Calu3 (cell line): ENCODE measurements around the gene ZNF217. TPM values are rescaled to one million over a fixed set of nuclear protein-coding genes. Genes with fewer than 3 reads are reported as not detected.
A peak's percentile ranks its signal among the peaks of the same experiment; 100 is the strongest.
"Not testable (repeated sequence)": the region's sequence is repeated elsewhere in the genome, so short reads cannot be mapped to it uniquely, and the experiment has no call there.

Experiments used
- BruUV-seq: library from RNA; stranded (reverse); fragments of 400-500 nt; replicated peaks from 2 replicates; lab custom pipeline; 2021; lab: Mats Ljungman, UMichigan
- CTCF ChIA-PET: fragments of 300-600 bp; sonication (Branson Sonifier 250); formaldehyde crosslinking; loops from one replicate; lab custom pipeline; 2022; ENCODE audit warnings: antibody characterized with exemption; lab: Charles Lee
- DNase-seq: peaks from one replicate; pipeline ENCODE4 v3.0.0; 2022
- H3K27ac Mint-ChIP-seq: one replicate; pipeline ENCODE4 v1.8.0; 2022; ENCODE audit warnings: mixed read lengths; ENCODE audit not compliant: unreplicated experiment
- H3K27me3 Mint-ChIP-seq: one replicate; pipeline ENCODE4 v1.8.0; 2022; ENCODE audit warnings: mixed read lengths; ENCODE audit not compliant: unreplicated experiment
- H3K36me3 Mint-ChIP-seq: one replicate; pipeline ENCODE4 v1.8.0; 2022; ENCODE audit warnings: mild to moderate bottlenecking, moderate library complexity, mixed read lengths; ENCODE audit not compliant: insufficient read depth, unreplicated experiment
- H3K4me1 Mint-ChIP-seq: one replicate; pipeline ENCODE4 v1.8.0; 2022; ENCODE audit warnings: mild to moderate bottlenecking, low read depth, mixed read lengths; ENCODE audit not compliant: unreplicated experiment
- H3K4me3 Mint-ChIP-seq: one replicate; pipeline ENCODE4 v1.8.0; 2022; ENCODE audit warnings: mild to moderate bottlenecking, low read depth, moderate library complexity, mixed read lengths; ENCODE audit not compliant: unreplicated experiment
- H3K9me3 Mint-ChIP-seq: one replicate; pipeline ENCODE4 v1.8.0; 2022; ENCODE audit warnings: low read depth, mixed read lengths; ENCODE audit not compliant: unreplicated experiment
- CTCF ChIP-seq: fragments of 200-600 bp; IDR thresholded peaks from one replicate; pipeline ENCODE4 v1.8.0; 2022; ENCODE audit warnings: antibody characterized with exemption; ENCODE audit not compliant: unreplicated experiment
- intact Hi-C: fragments of 100-400 bp; cut with micrococcal nuclease; formaldehyde crosslinking; loops from one replicate; pipeline ENCODE4 v1.10.0; 2022; ENCODE audit not compliant: unreplicated experiment
- total RNA-seq: library from RNA; stranded (reverse); gene quantifications from 2 replicates; pipeline ENCODE4 v1.2.3, GENCODE V29; 2022

ZNF217 gene
- total RNA-seq, 1 experiment from 2014 or later: 87.3 TPM

DNA sequence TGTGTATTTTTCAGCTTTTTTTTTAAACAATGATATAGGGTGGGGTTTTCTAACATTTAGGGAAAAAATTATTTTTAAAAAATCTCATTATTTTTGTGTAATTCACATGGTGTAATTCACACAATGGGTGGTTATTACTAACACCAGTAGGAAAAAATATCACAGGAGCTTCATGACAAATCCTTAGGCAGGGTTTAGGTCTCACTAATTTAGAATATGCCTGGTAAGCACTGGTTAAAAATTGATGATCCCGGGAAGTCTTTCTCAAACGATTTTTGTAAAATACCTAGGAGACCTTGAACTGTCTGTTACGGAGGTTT lies 29.5 kb upstream of the ZNF217 start:
- H3K4me3 Mint-ChIP-seq: peak overlapping the region; percentile 67
- CTCF ChIA-PET: interaction anchor here (0.5 to 3.0 kb wide), 7 partner anchors 20 to 317 kb away, joined by 3 to 15 read pairs (median 8); no protein-coding TSS in a partner anchor

GRCh38 chr20:53622247-53623133 lies 28.9 kb upstream of the ZNF217 start:
- H3K27me3 Mint-ChIP-seq: no peaks in the 10 kb centered on the region
- TF ChIP-seq CTCF: no peak
- BruUV-seq: TSS peak; percentile 81

More for the DNA sequence above, 29.5 kb upstream of the ZNF217 start:
- TSS peak; percentile 94 for BruUV-seq
- intact Hi-C loops: loop anchor here (1.0 to 5.0 kb wide), 5 partner anchors 19 to 294 kb away; no protein-coding TSS in a partner anchor
- Mint-ChIP-seq H3K9me3 (no peaks in the 10 kb centered on the region), H3K27me3 (no peaks in the 10 kb centered on the region), H3K4me1 (peaks cover 44% of the 10 kb centered on the region), H3K36me3 (peaks cover 26% of the 10 kb centered on the region), H3K27ac (peak overlapping the region; percentile 99)
- TF ChIP-seq CTCF: no peak
- DNase-seq: no peak

DNA sequence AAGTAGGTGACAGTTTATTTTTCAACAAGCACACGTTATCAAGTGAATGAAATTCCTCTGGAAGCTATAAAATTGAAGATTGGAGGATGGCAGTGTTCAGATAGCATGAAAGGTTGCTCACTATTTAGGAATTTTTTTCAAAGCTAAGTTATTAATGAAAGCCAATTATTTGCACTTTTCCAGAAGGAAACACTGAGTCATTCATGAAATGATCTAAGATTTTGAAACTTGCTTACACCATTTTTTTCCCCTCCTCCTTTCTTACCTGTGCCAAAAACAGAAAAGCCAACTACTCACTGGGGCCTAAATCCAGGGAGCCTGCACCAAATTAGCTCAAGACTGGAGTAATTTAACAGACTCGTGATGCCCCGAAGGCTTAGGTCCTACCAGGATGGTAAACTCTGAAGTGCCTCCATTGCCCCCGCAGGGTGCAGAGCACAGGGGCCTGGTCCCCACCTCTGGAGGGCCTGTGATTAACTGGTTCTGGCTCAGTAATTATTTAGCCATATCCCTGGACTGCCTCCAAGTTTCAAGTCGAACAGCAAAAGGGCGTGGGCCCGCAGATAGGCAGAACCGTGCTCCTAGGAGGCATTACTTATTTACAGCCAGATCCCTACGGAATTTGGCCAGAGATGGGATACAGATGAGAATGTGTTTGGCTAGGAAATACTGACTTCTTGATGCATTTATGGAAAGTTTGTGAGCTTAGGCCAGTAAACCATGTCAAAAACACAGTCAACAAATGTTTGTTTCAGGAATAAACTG lies 28.0 kb upstream of the ZNF217 start:
- Mint-ChIP-seq H3K9me3 (no peaks in the 10 kb centered on the region), H3K4me3 (peak overlapping the region; percentile 57)
- intact Hi-C loops: loop anchor here (1.0 to 5.0 kb wide), 6 partner anchors 36 to 296 kb away; no protein-coding TSS in a partner anchor

More at GRCh38 chr20:53622247-53623133, 28.9 kb upstream of the ZNF217 start:
- intact Hi-C loops: loop anchor here (1.0 to 5.0 kb wide), 6 partner anchors 20 to 295 kb away; no protein-coding TSS in a partner anchor
- no peaks in the 10 kb centered on the region for H3K9me3 Mint-ChIP-seq
- peak overlapping the region; percentile 99 for H3K27ac Mint-ChIP-seq
- CTCF ChIA-PET: interaction anchor here (0.5 to 3.0 kb wide), 17 partner anchors 13 to 318 kb away, joined by 3 to 18 read pairs (median 4); no protein-coding TSS in a partner anchor
- peaks cover 49% of the 10 kb centered on the region for H3K4me1 Mint-ChIP-seq
- H3K4me3 Mint-ChIP-seq: peak overlapping the region; percentile 57
- DNase-seq: no peak
- H3K36me3 Mint-ChIP-seq: peaks cover 26% of the 10 kb centered on the region

GRCh38 chr20:53618490-53619000 lies 24.9 kb upstream of the ZNF217 start:
- BruUV-seq, H3K4me3 Mint-ChIP-seq, DNase-seq, H3K9me3 Mint-ChIP-seq, H3K27me3 Mint-ChIP-seq: not testable (repeated sequence)
- H3K4me1 Mint-ChIP-seq: peaks cover 46% of the 10 kb centered on the region
- CTCF ChIA-PET: interaction anchor here (0.7 kb wide), 1 partner anchor 301 kb away, joined by 5 read pairs; no protein-coding TSS in a partner anchor
- H3K27ac Mint-ChIP-seq: peak overlapping the region; percentile 28
- intact Hi-C loops: loop anchor here (2.0 kb wide), 1 partner anchor 22 kb away; no protein-coding TSS in a partner anchor
- peaks cover 20% of the 10 kb centered on the region for H3K36me3 Mint-ChIP-seq

More for the DNA sequence above, 28.0 kb upstream of the ZNF217 start:
- Mint-ChIP-seq H3K4me1 (peaks cover 49% of the 10 kb centered on the region), H3K36me3 (peaks cover 26% of the 10 kb centered on the region), H3K27me3 (no peaks in the 10 kb centered on the region), H3K27ac (peak overlapping the region; percentile 99)
- no TSS peak for BruUV-seq
- CTCF ChIA-PET: interaction anchor here (0.6 to 3.0 kb wide), 16 partner anchors 10 to 625 kb away, joined by 3 to 18 read pairs (median 4); no protein-coding TSS in a partner anchor
- no peak for TF ChIP-seq CTCF
- DNase-seq: peak; percentile 87
